IMR-90 (cell line): Measurements from ENCODE around the gene TVP23A.

Source experiments
- BHLHE40 ChIP-seq: fragments of 150-350 bp; IDR thresholded peaks from 2 replicates; pipeline ENCODE4 v1.6.1; 2016; ENCODE audit warnings: mild to moderate bottlenecking, low read depth, low read length
- CEBPB ChIP-seq: IDR thresholded peaks from 2 replicates; pipeline ENCODE4 v1.6.1; 2012; ENCODE audit warnings: low read depth, low read length, improper control_type of control experiment
- CTCF ChIP-seq: conservative IDR thresholded peaks from 2 replicates; pipeline ENCODE4 v1.5.1; 2012; ENCODE audit warnings: mild to moderate bottlenecking, low read depth, low read length, improper control_type of control experiment
- ELK1 ChIP-seq: fragments of 150-350 bp; IDR thresholded peaks from 2 replicates; pipeline ENCODE4 v1.6.1; 2016; ENCODE audit warnings: low read depth, mild to moderate bottlenecking, low read length, moderate library complexity, borderline replicate concordance
- FOS ChIP-seq: fragments of 150-350 bp; IDR thresholded peaks from 2 replicates; pipeline ENCODE4 v1.6.1; 2016; ENCODE audit warnings: low read depth, low read length
- MAZ ChIP-seq: IDR thresholded peaks from 2 replicates; pipeline ENCODE4 v1.6.1; 2012; ENCODE audit warnings: low read depth, mild to moderate bottlenecking, low read length, improper control_type of control experiment, moderate library complexity, borderline replicate concordance
- MXI1 ChIP-seq: IDR thresholded peaks from 2 replicates; pipeline ENCODE4 v1.6.1; 2012; ENCODE audit warnings: low read depth, mild to moderate bottlenecking, low read length, moderate library complexity, borderline replicate concordance
- POLR2A ChIP-seq: IDR thresholded peaks from 2 replicates; pipeline ENCODE4 v1.6.1; 2012; ENCODE audit warnings: mild to moderate bottlenecking, low read depth, low read length
- RAD21 ChIP-seq: IDR thresholded peaks from 2 replicates; pipeline ENCODE4 v1.6.1; 2012; ENCODE audit warnings: low read length, improper control_type of control experiment
- RCOR1 ChIP-seq: IDR thresholded peaks from 2 replicates; pipeline ENCODE4 v1.6.1; 2012; ENCODE audit warnings: mild to moderate bottlenecking, low read length, improper control_type of control experiment; ENCODE audit not compliant: insufficient replicate concordance
- RFX5 ChIP-seq: IDR thresholded peaks from 2 replicates; pipeline ENCODE4 v1.8.0; 2012; ENCODE audit warnings: low read depth, mild to moderate bottlenecking, low read length, moderate library complexity
- SMC3 ChIP-seq: fragments of 150-350 bp; IDR thresholded peaks from 2 replicates; pipeline ENCODE4 v1.6.1; 2016; ENCODE audit warnings: low read depth, mild to moderate bottlenecking, antibody characterized with exemption, low read length, moderate library complexity
- USF2 ChIP-seq: fragments of 150-350 bp; IDR thresholded peaks from 2 replicates; pipeline ENCODE4 v1.6.1; 2017; ENCODE audit warnings: mild to moderate bottlenecking, antibody characterized with exemption, low read length, low read depth

GRCh38 chr16:10752843-10753523 is 65.6 kb downstream of the TVP23A start:
- TF ChIP-seq CTCF = no peak
- no peak for TF ChIP-seq CEBPB
- TF ChIP-seq POLR2A = no peak
- TF ChIP-seq BHLHE40 = no peak
- no peak for TF ChIP-seq ELK1
- no peak for TF ChIP-seq RAD21
- TF ChIP-seq MXI1 = no peak
- no peak for TF ChIP-seq SMC3
- no peak for TF ChIP-seq RFX5
- TF ChIP-seq RCOR1 = no peak
- no peak for TF ChIP-seq USF2
- TF ChIP-seq MAZ = no peak
- no peak for TF ChIP-seq FOS
